HL-60/S4 treated with retinoic acid at 250 ng/mL for 4 days and 3 days (cell line): ENCODE data around the gene WNT10A.

Source experiments
- in situ Hi-C: fragments of 300-500 bp; cut with MboI; formaldehyde crosslinking; loops from 2 replicates; pipeline ENCODE4 v1.7.0; 2022; ENCODE audit warnings: low sequenced_read_pairs

Gene WNT10A

DNA sequence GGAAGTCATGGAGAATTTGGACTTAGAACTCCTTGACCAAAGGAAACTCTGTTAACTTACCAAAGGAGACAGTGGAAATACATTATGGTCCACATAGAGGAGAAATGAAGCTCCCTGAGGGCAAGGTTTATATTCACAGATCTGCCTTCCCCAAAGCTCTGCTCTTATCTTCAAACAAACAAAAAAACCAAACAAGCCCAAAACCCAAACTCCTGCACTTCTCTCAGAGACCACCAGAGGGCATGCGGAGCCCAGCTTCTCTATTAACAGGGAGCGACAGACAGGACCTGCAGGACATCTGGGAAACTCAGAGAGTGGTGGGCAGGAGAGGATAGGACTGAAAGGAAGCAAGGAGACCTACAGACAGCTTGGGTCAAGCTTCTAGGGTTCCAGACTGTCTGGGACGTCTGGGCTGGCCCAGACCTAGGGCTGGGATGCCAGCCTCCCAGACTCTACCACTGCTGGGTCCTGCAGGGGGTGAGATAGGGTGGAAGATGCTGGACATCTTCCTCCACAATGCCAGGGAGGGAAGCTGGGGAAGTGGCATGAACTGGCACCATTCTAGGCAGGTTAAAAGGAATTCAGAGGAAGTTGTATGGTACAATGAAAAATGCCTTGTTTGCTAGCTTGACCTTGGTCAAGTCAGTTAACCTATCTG lies 4.0 kb upstream of the WNT10A start:
- in situ Hi-C loops = no loop called here

DNA sequence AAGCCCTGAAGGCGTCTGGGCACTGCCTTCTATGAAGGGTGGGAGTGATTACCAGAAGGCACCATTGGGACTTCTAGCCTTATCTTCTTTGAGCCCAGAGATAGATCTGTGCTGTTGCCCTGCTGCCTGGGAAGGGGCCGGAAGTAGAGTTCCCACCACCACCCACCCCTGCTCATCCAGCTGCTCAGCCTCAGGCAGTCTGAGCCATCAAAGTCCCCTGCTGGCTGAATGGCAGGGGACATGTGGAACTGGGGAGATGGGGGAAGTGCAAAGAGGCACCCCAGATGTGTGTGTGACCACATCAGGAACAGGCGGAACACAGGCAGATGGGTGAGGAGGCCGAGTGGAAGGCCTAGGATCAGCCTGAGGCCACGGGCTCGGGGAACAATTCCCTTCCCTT lies 3.3 kb upstream of the WNT10A start:
- in situ Hi-C loops = no loop called here

DNA sequence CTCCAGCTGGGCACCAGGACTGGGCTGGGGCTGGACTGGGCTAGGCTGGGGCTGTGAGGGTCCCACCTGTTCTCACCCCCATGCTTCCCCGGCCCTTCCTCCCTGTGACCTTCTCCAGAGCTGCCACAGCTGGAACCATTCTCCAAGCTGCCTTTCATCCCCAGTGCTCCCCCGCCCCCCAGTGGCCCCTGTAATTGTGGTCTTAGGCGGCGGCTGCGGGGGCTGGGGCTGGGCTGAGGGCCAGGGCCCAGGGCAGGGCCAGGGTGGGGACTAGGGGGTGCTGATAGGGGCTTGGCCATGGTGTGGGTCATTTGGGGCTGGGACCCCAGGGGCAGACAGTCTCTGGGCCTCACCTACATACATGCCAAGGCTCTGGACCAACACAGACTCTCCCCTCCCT lies 2.8 kb upstream of the WNT10A start:
- in situ Hi-C loops = no loop called here

DNA sequence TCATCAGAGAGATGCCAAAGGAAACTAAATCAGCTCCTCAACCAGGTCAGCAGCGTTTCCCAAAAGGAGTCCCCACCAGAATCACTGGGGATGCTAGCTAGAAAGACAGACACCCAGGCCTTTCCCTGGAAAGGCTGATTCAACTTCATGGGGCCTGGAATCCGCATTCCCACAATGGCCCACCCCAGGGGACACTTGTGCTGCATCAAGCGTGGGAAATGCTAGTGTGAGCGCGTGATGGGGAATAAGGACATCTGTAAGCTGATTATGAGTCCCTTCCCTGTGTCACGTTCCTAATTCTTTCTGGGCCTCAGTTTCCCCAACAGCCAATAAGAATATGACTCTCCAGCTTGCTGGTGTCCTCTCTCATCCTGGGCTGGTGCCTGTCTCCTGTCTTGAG lies 2.2 kb upstream of the WNT10A start:
- in situ Hi-C loops = no loop called here

DNA sequence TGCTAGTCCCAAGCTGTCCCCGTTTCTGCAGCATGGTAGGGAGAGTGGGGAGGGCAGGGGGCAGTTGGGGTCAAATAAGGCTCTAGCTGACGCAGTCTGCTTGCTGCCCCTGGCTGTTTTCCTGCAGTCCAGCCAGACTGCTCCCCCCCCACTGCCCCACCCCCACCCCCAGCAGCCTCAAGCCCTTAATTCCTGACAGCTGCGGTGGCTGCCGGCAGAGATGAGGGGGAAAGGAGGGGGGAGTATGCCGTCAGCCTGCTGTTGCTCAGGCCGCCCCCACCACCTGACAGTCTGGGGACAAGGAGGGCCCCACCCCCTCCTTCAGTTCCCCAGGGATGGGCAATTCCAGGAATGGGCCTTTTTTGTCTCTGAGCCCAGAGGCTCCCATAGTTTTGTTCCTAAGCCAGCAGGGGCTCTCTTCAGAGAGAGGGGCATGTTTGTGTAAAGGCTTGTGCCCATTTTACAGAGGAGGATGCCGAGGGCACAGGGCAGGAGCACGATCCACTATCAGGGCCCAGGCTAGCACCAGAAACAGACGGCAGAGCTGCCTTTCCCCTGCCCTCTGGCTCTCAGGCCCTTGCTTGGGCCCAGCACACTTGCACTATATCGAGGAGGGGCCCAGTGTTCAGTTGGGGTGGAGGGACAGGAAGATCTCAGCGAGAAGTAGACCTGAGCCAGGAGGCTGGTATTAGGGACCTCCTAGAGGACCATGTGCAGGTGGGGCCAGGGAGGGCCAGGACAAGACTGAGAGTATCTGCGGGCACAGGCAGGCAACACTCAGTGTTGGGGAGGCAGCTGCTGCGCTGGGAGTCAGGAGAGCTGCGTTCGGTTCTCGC lies 1.5 kb upstream of the WNT10A start:
- in situ Hi-C loops = no loop called here

DNA sequence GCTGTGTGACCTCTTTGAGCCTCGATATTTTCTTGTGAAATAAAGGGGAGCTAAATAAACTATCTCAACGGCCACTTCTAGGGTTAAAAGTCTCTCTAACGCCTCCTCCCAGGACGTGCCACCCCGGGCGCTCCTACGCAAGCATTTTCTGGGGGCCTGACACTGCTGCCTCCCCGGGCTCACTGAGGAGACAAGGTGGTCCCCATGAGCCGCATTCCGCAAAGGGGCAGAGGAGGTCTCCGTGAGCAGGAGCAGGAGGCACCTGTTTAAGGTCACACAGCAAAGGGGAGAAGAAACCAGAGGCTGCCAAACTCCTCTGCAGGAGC lies 913 bp upstream of the WNT10A start:
- in situ Hi-C loops = no loop called here

DNA sequence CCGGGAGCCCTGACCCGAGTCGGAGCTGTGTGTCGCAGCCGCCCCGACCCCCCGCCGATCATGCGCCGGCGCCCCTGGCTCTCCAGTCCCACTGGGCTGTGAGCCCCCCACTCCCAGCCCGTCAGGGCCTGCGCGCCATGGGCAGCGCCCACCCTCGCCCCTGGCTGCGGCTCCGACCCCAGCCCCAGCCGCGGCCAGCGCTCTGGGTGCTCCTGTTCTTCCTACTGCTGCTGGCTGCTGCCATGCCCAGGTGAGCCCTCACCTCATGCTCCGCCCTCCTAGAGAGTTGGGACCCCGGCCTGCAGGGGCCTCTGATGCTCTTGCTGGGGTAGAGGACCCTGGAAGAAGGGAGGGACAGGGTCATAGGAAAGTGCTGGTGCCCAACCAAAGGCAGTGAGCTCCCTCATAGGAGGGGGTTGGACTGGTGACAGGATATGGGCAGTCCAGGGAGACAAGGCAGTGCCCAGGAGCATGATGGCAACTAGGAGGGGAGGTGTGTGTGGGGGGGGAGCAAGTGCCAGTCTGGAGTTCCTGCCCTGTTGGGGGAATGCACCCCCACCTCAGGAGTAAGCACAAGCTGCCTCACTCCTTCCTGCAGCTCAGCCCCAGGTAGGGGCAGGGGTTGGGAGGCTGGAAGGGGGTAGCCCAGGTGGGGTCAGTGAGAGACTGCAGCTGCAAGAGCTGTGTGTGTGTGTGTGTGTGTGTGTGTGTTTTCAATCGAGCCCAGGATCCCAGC lies 375 bp downstream of the WNT10A start:
- in situ Hi-C loops = no loop called here

DNA sequence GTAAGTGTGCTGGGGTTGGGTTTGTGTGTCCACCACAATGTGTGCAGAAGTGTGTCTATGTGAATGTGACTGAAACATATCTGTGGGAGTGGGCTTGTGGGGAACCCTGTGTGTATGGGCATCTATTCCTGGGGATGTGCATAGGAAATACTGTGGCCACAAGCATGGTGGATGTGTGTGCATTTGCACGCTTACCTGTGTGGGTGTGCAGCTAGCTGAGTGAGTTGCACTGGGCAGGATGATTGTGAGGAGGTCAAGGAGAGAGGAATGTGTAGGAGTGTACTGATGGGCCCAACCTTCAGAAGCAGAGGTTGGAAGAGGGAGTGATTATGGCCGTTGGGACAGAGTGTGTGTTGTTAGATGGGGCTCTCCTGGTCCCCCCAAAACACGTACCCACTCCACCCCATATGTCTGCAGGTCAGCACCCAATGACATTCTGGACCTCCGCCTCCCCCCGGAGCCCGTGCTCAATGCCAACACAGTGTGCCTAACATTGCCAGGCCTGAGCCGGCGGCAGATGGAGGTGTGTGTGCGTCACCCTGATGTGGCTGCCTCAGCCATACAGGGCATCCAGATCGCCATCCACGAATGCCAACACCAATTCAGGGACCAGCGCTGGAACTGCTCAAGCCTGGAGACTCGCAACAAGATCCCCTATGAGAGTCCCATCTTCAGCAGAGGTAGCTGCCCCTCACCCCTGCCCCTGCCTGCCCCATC lies 1.2 kb downstream of the WNT10A start:
- in situ Hi-C loops = no loop called here

DNA sequence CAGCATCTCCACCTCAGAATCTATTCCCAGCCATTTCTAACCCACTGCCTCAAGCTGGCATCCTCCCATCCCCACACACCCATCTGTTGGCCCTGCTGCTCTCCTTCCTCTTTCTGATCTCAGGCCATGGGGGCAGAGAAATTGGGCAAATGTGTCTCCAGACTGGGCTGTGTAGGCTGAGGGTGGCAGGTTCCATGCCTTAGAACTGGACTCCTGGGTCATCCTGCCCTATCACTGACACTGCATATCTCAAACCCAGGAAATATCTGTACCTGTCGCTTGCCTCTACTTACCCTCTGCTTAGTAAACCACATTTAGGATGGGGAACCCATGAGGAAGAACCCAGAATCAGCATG lies 1.8 kb downstream of the WNT10A start:
- in situ Hi-C loops = no loop called here

DNA sequence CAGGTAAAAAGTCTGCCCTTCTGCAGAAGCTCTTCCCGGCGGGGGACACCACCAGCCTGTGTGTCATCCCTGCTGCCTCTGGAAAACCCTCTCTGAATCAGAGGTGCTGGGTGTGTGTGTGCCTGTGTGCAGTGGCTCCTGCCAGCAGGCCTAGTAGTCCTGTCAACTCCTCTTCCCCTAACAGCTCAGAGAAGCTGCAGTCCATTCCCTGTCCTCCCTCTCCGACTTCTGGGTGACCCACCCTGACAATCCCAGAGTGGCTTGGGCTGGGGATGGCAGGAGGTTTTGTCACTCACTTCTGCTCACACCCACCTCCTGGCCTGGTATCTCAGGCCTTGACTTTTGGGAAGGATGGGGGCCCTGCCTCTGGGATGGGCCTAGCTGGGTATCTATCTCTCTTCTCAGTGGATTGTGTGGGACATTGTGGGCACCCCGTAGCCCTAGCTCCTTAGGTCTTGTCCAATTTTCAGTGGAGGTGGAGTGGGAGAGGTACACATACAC lies 2.3 kb downstream of the WNT10A start:
- in situ Hi-C loops = no loop called here

DNA sequence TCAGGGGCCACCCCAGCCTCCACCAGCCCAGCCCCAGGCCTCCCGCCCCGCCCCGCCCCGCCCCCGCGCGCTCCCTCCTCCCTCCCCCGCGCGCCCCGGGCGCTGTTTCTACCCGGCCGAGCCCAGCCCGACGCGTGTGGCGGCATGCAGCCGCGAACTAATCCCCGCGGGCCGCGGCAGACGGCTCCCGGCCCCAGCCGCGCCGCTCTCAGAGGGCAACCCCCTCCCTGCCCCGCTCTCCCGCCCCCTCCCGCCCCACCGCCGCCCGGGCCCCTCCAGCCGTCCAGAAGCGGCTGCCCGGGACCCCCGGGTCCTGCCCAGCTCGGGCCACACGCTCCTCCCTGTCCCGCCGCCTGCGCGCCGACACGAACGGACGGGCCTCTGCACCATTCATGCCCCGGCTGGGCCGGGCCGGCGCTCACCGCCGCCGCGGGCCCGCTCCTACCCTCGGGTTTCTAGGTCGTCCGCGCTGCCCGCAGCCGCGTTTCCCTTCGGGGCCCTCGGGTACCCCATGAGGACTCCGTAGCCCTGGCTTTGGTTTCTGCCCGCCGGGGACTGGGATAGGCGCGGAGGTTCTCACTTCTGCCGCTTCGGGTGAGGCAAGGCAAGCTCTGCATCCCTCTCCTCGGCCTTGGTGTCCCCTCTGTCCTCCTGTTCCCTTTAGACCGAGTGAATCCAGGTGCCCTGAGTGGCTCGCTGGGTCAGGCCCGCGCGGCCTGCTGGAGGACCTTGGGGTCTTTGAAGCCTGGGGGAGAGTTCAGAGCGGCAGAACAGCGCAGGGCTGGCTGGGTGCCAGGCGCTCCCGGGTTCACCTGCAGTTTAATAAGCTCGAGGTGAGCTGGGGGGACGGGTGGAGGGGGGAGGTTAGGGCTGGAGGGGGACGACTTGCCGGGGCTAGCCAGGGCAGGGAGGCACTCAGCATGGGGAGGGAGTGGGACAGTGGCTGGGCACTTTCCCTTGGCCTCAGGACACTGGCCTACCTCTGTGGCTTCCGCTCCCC lies 3.1 kb downstream of the WNT10A start:
- in situ Hi-C loops = no loop called here

DNA sequence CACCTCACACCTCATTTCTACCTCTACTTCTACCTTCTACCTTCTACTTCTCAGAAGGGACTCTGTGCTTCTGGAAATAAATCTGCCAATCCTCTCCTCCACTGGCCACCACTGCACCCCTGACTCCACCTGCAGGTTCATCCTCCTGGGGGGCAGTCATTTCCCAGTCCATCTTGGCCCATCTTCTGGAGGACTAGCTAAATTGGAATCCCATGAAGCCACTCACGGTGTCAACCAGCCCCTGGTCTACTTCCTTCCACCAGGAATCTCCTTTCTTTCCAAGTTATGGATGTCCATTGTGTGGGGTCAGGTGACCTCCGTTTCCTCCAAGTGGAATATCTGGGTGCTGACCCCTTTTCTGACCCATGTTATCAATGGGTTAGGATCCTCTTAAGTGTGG lies 3.9 kb downstream of the WNT10A start:
- in situ Hi-C loops = no loop called here

DNA sequence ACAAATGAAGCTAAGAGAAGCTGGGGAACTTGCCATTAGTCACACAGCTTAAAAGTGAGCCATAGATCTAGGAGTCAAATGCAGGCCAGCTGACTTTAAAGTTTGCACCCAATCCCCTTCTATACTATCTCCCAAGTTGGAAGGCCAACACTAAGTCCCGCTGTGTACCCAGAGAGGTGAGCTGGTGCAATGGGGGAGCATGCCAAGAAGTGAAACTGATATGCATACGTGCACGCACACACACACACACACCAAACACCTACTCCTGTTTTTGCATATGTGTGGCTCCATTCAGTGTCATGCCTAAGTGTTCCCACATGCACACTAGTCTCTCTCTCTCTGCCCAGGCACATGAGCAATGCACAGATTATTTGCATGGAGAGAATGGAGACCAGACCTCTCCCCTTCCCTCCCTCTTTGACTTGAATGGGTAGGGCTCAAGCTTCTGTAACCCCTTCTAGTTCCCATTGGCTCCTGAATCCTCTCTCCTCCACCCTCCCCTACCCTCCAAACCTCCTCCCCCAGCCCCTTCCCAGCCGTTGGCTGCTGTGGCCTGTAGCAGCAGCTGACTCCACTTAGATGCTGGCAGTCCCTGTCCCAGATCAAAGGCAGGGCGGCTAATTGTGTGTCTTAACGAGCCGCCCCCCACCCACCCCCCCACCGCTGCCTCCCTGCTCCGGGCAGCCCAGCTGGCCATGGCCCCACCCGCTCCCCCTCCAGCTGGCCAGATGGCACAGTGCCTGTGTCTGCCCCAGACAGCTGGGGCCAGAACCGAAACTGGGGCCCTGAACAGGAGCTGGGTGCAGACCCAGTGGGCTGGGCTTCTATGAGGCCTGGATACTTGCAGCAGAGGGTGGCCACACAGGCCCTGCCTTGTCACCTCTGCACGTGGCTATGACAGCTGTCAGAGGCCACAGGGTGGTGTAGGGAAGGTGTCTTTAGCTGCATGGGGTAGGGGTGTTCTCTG lies 5.6 kb downstream of the WNT10A start:
- in situ Hi-C loops = no loop called here

DNA sequence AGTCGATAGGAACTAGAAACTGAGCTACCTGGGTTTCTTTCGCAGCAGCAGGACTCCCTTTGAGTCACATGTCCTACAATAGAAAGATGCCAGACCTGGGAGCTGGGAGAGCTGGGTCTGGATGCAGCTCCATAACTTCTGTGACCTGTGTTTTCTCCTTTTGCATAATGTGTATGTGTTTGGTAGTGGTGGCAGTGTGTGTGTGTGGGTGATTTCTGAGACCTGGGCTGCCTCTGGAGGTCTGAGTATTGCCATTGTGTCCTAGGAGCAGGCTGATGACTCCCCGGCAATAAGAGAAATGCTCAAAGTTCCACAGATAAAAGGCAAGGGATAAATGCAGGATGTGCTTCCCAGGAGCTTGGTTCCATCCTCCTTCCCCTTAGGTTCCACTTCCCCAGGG lies 6.4 kb downstream of the WNT10A start:
- in situ Hi-C loops = no loop called here

DNA sequence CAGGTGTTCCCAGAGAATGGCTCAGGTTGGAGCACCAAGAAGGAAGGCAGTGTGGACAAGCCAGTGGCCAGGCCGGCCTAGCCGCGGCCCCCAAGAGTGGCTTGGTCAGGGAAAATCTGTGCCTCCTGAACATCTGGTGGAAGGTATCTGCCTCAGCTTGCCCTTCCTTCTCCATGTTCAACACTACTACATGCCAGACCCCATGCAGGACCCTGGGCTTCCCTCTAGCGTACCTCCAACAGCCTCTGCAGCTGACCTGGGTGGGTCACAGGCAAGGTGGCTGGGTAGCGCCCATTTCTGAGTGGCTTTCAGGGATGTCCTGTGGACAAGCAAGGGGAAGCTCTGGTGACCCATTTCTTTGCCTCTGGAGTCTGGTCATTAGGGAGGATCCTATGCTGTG lies 7.7 kb downstream of the WNT10A start:
- in situ Hi-C loops = no loop called here

DNA sequence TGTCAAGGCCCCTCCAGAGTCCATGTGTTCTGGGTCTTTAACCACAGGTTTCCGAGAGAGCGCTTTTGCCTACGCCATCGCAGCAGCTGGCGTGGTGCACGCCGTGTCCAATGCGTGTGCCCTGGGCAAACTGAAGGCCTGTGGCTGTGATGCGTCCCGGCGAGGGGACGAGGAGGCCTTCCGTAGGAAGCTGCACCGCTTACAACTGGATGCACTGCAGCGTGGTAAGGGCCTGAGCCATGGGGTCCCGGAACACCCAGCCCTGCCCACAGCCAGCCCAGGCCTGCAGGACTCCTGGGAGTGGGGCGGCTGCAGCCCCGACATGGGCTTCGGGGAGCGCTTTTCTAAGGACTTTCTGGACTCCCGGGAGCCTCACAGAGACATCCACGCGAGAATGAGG lies 9.3 kb downstream of the WNT10A start:
- in situ Hi-C loops = no loop called here

DNA sequence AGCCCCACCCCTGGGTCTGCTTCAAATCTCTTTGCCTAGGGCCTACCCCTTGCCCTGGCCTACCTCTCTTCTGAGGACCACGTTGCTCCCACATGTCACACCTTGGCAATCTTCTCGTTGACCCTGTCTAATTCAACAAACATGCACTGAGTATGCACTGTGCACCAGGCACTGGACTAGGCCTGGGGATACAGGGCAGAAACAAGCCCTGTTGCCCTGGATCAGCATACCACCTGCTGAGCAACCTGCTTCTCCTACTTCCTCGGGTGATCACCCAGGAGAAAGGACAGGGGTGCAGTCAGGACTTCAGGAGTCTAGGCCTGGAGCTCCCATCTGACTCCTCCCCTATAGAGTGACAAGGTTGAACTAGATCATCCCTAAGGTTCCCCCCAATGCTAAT lies 9.7 kb downstream of the WNT10A start:
- in situ Hi-C loops = no loop called here

DNA sequence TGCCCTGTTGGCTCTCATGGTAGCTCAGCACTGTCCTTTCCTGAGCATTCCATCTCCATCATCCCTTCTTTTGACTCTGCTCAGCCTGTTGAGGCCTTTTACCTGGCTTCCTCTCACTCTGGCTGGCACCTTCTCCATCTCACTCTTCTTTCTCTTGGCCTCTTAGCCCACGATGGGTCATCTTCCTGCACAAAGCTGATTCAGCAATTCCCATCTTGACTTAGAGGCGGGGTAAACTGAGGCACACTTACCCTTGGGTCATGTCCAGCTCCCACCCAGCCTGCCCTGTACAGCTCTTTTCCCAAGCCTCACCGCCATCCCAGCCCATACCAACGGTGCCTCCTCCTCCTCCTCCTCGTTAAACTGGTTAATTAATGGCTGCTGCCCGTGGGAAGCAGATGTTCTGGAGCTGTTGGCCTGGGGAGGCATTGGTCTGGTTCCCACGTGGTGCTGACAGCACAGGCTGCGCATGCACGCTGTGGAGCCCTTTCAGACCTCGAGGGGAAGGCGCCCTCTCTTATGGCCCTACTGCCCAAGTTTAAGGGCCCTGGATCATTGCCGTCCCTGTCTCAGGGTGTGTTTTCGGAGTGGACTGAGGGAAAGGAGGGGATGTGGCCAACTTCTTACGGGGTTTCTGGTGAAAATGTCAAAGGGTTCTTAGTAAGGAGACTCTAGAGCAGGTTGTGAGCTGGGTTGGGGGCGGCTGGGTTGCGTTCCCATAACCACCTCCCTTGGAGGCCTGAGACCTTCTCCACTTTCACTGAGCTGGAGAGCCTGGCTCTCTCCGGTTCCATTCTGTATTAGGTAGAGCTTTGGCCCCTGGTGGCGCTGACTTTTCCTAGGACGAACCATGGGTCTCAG lies 10.9 kb downstream of the WNT10A start:
- in situ Hi-C loops = no loop called here
